WTC11 (cell line): ENCODE measurements around the gene LRRC57. TPM values are rescaled to one million over a fixed set of nuclear protein-coding genes. Genes with fewer than 3 reads are reported as not detected.

Source experiments
- ATAC-seq: fragments of 200-7000 bp; cut with Tn5 transposase; 2 replicates; pipeline ENCODE4 v1.10.0; 2021; ENCODE audit warnings: mild to moderate bottlenecking, moderate library complexity
- CTCF ChIA-PET: fragments of 300-600 bp; sonication (Branson Sonifier 250); formaldehyde crosslinking; loops from one replicate; lab custom pipeline; 2021; ENCODE audit warnings: antibody characterized with exemption; lab: Charles Lee
- POLR2A ChIA-PET: fragments of 350-600 bp; sonication (Branson Sonifier 250); formaldehyde crosslinking; loops from one replicate; lab custom pipeline; 2021; ENCODE audit warnings: antibody characterized with exemption; lab: Charles Lee
- DNase-seq: peaks from one replicate; pipeline ENCODE4 v3.0.0; 2021; ENCODE audit warnings: low spot score
- H3K27ac Mint-ChIP-seq: 2 replicates; pipeline ENCODE4 v1.8.0; 2021; ENCODE audit warnings: mixed read lengths
- H3K27me3 Mint-ChIP-seq: 2 replicates; pipeline ENCODE4 v1.8.0; 2021; ENCODE audit warnings: low read depth, mild to moderate bottlenecking, moderate library complexity, mixed read lengths
- H3K36me3 Mint-ChIP-seq: 2 replicates; pipeline ENCODE4 v1.8.0; 2021; ENCODE audit warnings: mixed read lengths
- H3K4me1 Mint-ChIP-seq: 2 replicates; pipeline ENCODE4 v1.8.0; 2022; ENCODE audit warnings: mixed read lengths
- H3K4me3 Mint-ChIP-seq: 2 replicates; pipeline ENCODE4 v1.8.0; 2021; ENCODE audit warnings: mild to moderate bottlenecking, moderate library complexity, mixed read lengths
- H3K9me3 Mint-ChIP-seq: 2 replicates; pipeline ENCODE4 v1.8.0; 2021; ENCODE audit warnings: mixed read lengths
- AR ChIP-seq: fragments of 250-450 bp; sonication (Bioruptor Pico); IDR thresholded peaks from 2 replicates; pipeline ENCODE4 v1.9.0; 2021; ENCODE audit warnings: mild to moderate bottlenecking
- ATF1 ChIP-seq: sonication (generic); formaldehyde crosslinking; IDR thresholded peaks from 2 replicates; pipeline ENCODE4 v1.8.1; 2023; ENCODE audit warnings: mild to moderate bottlenecking, moderate library complexity, missing genetic modification reagents
- CDX4 ChIP-seq: fragments of 250-450 bp; sonication (Bioruptor Pico); IDR thresholded peaks from 2 replicates; pipeline ENCODE4 v1.9.0; 2021; ENCODE audit warnings: moderate library complexity, mild to moderate bottlenecking, inconsistent platforms, borderline replicate concordance
- CTCF ChIP-seq: fragments of 200-600 bp; IDR thresholded peaks from 2 replicates; pipeline ENCODE4 v1.8.0; 2022; ENCODE audit warnings: antibody characterized with exemption
- E2F5 ChIP-seq: sonication (generic); formaldehyde crosslinking; IDR thresholded peaks from 2 replicates; pipeline ENCODE4 v1.8.1; 2022; ENCODE audit warnings: mild to moderate bottlenecking, moderate library complexity, missing genetic modification reagents
- FOXJ3 ChIP-seq: sonication (generic); formaldehyde crosslinking; IDR thresholded peaks from 2 replicates; pipeline ENCODE4 v1.9.0; 2021; ENCODE audit warnings: missing genetic modification reagents, mild to moderate bottlenecking, borderline replicate concordance
- GRHL2 ChIP-seq: fragments of 250-450 bp; sonication (Bioruptor Pico); IDR thresholded peaks from 2 replicates; pipeline ENCODE4 v1.8.0; 2022; ENCODE audit warnings: mild to moderate bottlenecking, moderate library complexity; ENCODE audit not compliant: insufficient replicate concordance, severe bottlenecking
- IRF1 ChIP-seq: sonication (generic); formaldehyde crosslinking; IDR thresholded peaks from 2 replicates; pipeline ENCODE4 v1.8.0; 2023; ENCODE audit warnings: missing genetic modification reagents
- NFYB ChIP-seq: sonication (generic); formaldehyde crosslinking; conservative IDR thresholded peaks from 2 replicates; pipeline ENCODE4 v1.8.0; 2022; ENCODE audit warnings: low read depth, missing genetic modification reagents
- NR2C2 ChIP-seq: sonication (generic); formaldehyde crosslinking; IDR thresholded peaks from 2 replicates; pipeline ENCODE4 v1.8.0; 2022; ENCODE audit warnings: mild to moderate bottlenecking, missing genetic modification reagents
- RORB ChIP-seq: fragments of 250-450 bp; sonication (Bioruptor Pico); IDR thresholded peaks from 2 replicates; pipeline ENCODE4 v1.9.0; 2021; ENCODE audit warnings: mild to moderate bottlenecking
- SMAD4 ChIP-seq: sonication (generic); formaldehyde crosslinking; IDR thresholded peaks from 2 replicates; pipeline ENCODE4 v1.8.0; 2022; ENCODE audit warnings: mild to moderate bottlenecking, missing genetic modification reagents
- TEAD1 ChIP-seq: sonication (generic); formaldehyde crosslinking; IDR thresholded peaks from 2 replicates; pipeline ENCODE4 v1.8.0; 2022; ENCODE audit warnings: mild to moderate bottlenecking, missing genetic modification reagents
- TP53 ChIP-seq: sonication (generic); formaldehyde crosslinking; IDR thresholded peaks from 2 replicates; pipeline ENCODE4 v1.8.1; 2023; ENCODE audit warnings: mild to moderate bottlenecking, missing genetic modification reagents
- USF1 ChIP-seq: sonication (generic); formaldehyde crosslinking; IDR thresholded peaks from 2 replicates; pipeline ENCODE4 v1.8.0; 2022; ENCODE audit warnings: mild to moderate bottlenecking, missing genetic modification reagents
- ZBTB21 ChIP-seq: sonication (generic); formaldehyde crosslinking; IDR thresholded peaks from 2 replicates; pipeline ENCODE4 v1.8.1; 2023; ENCODE audit warnings: mild to moderate bottlenecking, missing genetic modification reagents, borderline replicate concordance
- ZNF138 ChIP-seq: sonication (generic); formaldehyde crosslinking; conservative IDR thresholded peaks from 2 replicates; pipeline ENCODE4 v1.8.1; 2022; ENCODE audit warnings: mild to moderate bottlenecking, moderate library complexity, missing genetic modification reagents
- ZNF263 ChIP-seq: sonication (generic); formaldehyde crosslinking; IDR thresholded peaks from 2 replicates; pipeline ENCODE4 v1.8.1; 2022; ENCODE audit warnings: low read depth, mild to moderate bottlenecking, moderate library complexity, missing genetic modification reagents
- ZNF281 ChIP-seq: sonication (generic); formaldehyde crosslinking; IDR thresholded peaks from 2 replicates; pipeline ENCODE4 v1.8.0; 2023; ENCODE audit warnings: mild to moderate bottlenecking, missing genetic modification reagents
- ZNF423 ChIP-seq: fragments of 250-450 bp; sonication (Bioruptor Pico); IDR thresholded peaks from 2 replicates; pipeline ENCODE4 v2.1.2; 2022; ENCODE audit warnings: mild to moderate bottlenecking, moderate library complexity
- total RNA-seq: library from RNA; stranded (reverse); gene quantifications from 3 replicates; pipeline ENCODE4 v1.2.3, GENCODE V29; 2021

Gene LRRC57
- total RNA-seq, 1 experiment from 2014 or later: 13.3 TPM

- peaks cover 56% of the 10 kb centered on the region for H3K27me3 Mint-ChIP-seq
- no peaks in the 10 kb centered on the region for H3K36me3 Mint-ChIP-seq
- H3K4me3 Mint-ChIP-seq: no peak overlapping the region
- no peaks in the 10 kb centered on the region for H3K9me3 Mint-ChIP-seq
- DNase-seq (no peak), ATAC-seq (no peak)
- TF ChIP-seq ZNF138 (CRISPR knock-in tag): no peak
- no peak for TF ChIP-seq NFYB (CRISPR knock-in tag)
- no peak for TF ChIP-seq RORB (CRISPR knock-in tag)
- no peak for TF ChIP-seq E2F5
- no peak for TF ChIP-seq SMAD4
- TF ChIP-seq AR (CRISPR knock-in tag): no peak
- no peak for TF ChIP-seq GRHL2 (CRISPR knock-in tag)
- no peak for TF ChIP-seq CDX4
- no peak for TF ChIP-seq ZBTB21 (CRISPR knock-in tag)
- TF ChIP-seq ZNF263 (CRISPR knock-in tag): no peak
- no peak for TF ChIP-seq ZNF281 (CRISPR knock-in tag)
- no peak for TF ChIP-seq NR2C2 (CRISPR knock-in tag)
- no peak for TF ChIP-seq USF1 (CRISPR knock-in tag)
- no peak for TF ChIP-seq FOXJ3
- TF ChIP-seq IRF1 (CRISPR knock-in tag): no peak
- no peak for TF ChIP-seq CTCF
- no peak for TF ChIP-seq TP53 (CRISPR knock-in tag)
- TF ChIP-seq ZNF423 (CRISPR knock-in tag): no peak
- no peak for TF ChIP-seq ATF1 (CRISPR knock-in tag)
- no peak for TF ChIP-seq TEAD1
- CTCF ChIA-PET: interaction anchor here (0.9 to 2.0 kb wide), 4 partner anchors 9 to 67 kb away, joined by 4 to 10 read pairs (median 6); no protein-coding TSS in a partner anchor
- POLR2A ChIA-PET: interaction anchor here (1.1 to 1.9 kb wide), 2 partner anchors 8 to 51 kb away, joined by 3 to 10 read pairs; partner anchors contain the start of gene STARD9
- H3K4me1 Mint-ChIP-seq: peaks cover 33% of the 10 kb centered on the region
- peak overlapping the region; percentile 54; the same call in 1 of the 2 replicates for H3K27ac Mint-ChIP-seq
Measured at GRCh38 chr15:42582569-42583375, 34.2 kb upstream of the LRRC57 start.
